OCI-M2 (cell line): Measurements from ENCODE around the gene ST6GALNAC5.

Experiments
- DNase-seq: peaks from one replicate; lab custom pipeline; 2025; ENCODE audit not compliant: unreplicated experiment; lab: John Stamatoyannopoulos, UW

ST6GALNAC5 gene

DNA sequence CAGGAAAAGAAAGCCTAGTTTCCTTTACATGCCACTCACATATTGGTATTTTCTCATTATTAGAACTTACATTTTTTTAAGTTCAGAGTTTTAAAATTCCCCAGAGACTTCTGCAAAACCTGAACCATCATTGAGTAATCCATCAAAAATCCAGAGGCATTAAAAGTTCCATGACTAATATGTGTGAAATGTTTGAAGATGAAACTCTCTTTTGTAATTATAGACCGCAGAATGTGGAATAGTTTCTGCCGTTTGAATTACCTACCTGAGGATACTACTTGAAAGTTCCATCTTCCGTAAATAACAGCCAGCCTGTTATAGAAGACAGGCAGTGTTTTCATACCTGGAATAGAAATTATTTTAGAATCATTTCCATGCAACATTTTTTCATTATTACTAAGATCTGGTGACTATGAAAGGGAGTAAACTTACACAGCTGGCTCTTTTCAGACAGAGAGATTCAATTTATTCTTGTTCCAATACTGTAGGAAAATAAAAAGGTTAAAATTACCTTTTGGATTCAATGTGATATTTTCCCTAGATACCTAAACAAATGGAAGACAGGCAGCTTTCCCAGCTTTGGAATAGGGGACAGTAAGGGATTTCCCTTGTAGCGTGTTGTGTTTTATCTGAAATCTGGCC lies 131.4 kb downstream of the ST6GALNAC5 start:
- no peak for DNase-seq

DNA sequence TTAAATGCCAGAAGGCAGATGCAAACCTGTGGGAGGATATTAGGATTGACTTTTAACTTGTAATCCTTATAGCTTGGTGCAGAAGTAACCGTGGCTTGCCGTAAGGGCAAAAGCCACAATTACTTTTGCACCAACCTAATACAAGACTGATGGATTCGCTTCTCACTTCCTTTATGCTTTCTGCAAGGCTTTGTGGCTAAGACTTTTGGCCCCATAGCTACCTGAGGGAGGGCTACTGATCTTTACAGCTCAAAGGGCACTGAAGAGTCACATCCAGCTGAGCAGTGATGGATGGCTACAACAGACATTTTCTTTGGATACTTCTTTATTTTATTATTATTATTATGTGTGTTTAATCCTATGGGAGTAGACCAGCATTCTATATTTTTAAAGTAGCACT lies 140.4 kb downstream of the ST6GALNAC5 start:
- DNase-seq = no peak

DNA sequence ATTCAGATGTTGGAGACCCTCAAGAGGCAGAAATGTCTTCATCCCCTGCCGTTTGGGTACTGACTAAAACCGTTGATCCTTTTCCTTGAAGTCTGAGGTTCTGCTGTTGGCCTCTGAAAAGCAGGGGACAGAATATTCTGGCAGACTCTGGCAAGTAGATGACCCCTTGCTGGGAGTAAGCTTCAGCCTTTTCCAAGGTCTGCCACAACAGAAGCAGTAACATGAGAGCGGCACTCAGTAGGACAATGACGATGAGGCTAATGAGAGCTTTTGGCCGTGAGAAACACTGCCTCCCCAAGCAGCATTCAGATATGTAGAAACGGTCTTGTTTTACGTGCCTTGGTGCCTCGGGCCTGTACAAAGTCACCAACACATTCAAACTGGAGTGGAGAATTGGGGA lies 143.7 kb downstream of the ST6GALNAC5 start:
- DNase-seq = no peak

DNA sequence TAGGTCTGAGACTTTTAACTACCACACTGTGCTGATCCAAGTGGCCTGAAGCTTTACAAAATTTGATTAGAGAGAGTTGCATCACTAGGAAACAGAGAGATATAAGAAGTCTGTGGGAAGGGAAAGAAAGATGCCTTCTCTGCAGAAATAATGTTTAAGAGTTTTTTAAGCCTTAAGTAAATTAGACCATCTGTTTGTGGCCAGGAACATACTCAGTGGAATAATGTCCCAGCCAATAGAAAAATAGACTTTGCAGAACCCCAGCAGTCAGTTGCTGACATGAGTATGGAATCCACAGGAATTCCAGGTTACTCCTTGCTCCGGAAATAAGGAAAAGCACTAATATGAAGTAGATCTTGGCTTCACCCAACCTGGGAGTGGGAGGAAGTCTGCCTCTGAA lies 144.8 kb downstream of the ST6GALNAC5 start:
- DNase-seq = no peak

DNA sequence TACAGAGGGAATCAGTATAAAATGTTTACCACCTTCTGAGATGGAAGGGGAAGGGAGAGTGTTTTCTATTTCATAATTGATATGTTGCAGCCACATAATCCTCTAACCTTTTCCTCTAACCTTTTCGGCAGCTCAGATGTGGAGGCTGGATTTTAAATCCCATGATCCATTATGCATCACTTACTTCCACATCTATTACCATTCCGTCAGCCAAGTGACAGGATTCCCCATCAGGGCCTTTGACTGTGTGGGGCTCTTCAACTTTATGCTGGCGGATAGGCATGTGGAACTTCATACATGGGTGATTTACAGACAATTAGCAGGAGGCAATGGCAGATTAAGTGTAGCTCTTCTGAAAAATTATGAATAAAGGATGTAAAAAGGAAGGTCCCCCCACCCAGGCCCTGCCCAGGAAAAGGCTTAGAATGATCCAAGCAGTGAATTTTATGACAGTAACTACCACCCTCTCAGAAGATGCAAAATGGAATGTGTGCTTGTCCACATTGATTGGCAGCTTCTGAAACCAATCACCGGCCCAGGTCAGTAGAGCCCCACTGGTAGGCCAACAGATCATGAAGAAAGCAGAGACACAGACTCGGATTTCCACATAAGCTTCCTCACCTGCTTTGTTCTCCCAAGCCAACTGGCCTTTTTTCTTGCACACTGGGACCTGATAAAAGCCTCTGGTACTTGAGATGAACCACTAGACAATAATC lies 147.0 kb downstream of the ST6GALNAC5 start:
- no peak for DNase-seq

DNA sequence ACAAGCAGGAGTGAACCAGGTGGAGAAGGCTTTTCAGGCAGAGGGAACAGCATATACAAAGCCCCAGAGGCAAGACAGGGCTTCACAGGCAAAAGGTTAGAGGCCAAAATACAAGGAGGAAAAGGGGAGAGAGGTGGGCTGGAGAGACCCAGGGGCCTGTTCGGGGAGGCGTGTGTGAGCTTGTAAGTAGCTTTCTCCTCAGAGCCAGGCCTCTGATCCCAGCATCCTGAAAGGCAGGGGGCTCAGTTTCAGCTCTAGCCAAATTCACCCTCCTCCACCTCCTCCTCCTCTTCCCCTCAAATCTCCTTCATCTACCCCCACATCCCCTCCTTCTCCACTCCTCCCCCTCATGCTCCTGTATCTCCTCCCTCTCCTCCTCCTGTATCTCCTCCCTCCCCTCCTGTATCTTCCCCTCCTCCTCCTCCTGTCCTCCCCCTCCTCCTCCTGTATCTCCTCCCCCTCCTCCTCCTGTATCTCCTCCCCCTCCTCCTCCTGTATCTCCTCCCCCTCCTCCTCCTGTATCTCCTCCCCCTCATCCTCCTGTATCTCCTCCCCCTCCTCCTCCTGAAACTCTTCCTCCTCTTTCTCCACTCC lies 148.6 kb downstream of the ST6GALNAC5 start:
- DNase-seq = no peak

DNA sequence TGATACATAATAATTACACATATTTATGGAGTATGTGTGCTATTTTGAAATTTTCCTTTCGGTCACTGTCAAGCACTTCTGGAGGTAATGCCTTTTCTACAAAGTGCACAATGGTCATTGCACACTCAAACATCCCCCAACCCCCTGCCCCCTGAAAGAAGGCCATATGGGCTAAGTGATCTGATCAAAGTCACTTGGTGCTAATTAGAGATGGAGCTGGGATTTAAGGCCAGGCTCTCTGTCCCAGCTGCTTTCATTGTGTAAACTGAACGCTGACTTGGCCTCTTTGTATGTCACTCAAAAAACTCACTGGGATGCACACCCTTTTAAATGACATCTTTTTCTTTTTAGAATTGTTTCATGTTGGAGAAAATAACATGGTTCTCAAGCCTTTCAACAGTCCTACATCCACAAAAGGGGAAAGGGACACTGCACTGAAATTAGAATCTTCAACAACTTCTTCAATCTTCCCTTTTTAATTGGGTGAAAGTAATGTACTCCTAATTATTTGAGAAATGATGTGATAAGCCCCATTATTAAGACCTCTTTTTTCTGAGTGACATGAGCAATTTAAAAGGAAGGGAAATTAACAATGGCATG lies 149.2 kb downstream of the ST6GALNAC5 start:
- no peak for DNase-seq

DNA sequence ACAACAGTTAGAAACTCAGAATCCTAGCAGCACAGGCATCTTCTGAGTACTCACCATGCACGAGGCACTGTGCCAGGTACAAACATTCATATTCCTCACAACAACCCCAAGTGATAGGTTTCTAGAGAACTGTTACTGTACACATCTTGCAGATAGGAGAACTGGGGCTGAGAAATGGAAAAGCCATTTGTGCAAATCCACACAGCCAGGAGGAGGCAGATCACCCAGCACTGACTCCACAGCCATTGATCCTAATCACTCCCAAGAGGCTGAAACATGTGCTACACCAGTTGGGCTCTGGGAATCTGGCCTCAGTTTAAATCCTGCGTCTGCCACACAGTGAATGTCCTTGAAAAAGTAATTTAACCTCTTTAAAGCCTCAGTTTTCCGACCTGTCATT lies 151.0 kb downstream of the ST6GALNAC5 start:
- DNase-seq = no peak

DNA sequence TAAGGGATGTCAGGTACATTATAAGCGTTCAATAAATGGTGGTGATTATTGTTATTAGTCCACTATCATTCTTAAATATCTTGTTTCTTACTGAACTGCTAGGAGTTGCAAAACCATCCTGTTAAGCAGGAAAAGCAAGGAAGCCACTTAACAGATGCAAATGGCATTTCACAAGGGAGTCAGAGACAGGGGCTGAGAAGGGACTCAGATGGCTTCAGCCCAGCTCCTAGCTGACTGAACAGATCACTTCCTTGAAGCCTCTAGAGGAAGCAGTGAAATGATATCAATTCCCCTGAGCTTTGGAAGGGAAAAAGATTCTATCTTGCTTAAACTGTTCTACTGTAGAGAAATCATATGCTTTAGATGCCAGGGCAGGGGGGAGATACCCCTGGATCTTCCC lies 151.5 kb downstream of the ST6GALNAC5 start:
- DNase-seq = no peak

DNA sequence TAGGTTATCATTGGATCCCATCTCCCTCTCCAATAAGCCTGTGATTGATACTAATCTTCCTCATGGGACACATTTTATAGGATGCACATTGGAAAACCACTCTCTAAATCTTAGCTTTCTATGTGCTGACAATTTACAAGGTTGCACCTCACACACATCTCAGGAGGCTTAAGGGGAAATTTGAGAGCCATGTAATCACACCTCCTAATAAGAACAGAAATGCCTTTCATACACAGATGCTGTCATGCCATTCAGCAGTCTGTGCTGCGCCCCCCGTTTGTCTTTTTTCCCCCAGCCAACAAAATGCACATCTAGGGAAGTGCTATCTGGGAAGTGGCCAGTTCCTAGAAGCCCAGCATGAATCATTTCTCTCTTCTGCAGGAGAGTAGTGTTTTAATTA lies 154.5 kb downstream of the ST6GALNAC5 start:
- no peak for DNase-seq

DNA sequence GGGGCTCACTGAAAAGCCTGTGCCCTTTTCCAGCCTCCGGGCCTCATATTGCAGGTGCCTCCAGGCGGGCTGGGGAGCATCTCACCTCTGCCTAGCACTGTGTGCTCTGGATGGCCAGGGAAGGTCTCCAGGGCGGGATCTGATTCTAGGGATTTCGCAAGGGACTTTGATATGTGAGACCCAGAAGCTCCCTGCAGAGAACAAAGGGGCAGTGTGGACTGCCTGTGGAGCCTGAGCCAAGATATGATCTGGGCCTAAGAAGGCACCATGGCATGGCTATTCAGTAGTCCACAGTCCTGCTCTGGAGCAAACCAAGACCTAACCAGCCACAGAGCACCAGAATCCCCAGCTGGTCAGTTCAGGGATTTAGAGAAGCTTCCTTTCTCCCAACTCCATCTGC lies 157.2 kb downstream of the ST6GALNAC5 start:
- no peak for DNase-seq

DNA sequence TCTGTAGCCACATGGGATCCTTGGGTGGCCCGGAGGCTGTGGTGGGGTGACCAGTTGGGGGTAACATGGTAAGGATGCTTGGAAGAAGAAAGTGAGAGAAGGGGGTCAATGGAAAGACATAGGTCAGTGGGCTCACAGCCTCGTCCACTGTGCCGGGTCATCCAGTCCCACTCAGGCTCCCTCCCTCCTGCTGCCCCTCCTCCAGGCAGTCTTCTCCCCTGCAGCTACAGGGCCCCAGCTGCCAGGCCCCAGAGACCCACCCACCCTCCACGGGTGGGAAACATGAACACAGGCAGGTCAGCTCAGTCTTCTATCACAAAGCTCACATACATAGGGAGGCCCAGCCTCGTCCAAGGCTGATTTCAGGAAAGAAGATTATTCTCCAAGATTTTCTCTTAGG lies 158.3 kb downstream of the ST6GALNAC5 start:
- DNase-seq = no peak

DNA sequence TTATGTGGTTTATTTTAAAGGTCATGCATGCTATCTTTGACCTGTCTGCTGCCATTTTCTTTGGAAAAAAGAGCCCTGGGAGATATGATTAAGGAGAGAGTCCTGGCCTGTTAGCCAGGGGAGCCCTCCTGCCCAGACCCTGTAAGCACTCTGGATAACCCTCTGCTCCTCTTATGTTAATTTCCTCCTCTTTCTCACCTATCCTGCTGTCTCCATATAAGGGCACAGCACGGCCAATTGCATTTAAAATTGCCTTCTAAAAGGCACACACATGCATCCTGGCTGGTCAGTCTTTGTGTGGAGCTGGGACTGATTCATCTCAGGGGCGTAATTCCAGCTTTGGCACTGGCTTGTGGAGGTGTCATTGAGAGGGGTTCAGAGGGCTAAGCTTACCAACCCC lies 158.9 kb downstream of the ST6GALNAC5 start:
- DNase-seq = no peak

DNA sequence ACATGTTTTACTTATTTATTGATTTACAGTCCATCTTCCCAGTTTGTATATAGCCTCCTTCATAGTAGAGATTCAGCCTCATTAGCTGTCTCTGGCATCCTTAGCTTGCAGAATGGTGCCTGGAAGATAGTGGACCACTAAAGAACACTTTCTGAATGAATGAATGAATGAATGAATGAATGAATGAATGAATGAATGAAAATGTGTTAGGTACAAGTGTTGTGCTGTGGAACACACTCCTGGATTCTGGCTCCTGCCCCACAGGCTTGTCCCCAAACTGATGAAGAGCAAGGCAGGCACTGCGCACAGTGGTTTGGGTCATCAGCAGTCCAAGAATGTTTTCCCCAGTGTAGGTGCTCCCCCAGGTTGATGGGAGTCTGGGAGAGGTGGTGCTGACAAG lies 159.4 kb downstream of the ST6GALNAC5 start:
- DNase-seq = no peak

DNA sequence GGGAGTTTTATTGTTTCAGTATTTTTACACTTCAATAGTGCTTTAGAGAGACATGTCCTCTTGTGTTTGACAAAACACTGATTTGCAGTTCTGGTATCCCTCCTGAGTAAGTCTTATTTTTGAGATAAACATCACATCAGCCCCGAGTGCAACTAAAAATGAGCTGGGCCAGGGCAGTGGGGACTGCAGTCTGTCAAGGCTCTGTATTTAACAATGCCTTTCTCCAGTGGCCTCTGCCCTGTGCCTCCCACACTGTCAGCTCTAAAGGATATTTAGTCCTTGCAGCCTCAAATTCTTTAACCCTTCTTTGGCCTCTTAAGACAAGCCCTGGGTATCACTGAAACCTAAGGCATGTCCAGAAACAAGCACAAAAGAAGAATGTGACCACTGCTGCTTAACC lies 160.6 kb downstream of the ST6GALNAC5 start:
- no peak for DNase-seq

DNA sequence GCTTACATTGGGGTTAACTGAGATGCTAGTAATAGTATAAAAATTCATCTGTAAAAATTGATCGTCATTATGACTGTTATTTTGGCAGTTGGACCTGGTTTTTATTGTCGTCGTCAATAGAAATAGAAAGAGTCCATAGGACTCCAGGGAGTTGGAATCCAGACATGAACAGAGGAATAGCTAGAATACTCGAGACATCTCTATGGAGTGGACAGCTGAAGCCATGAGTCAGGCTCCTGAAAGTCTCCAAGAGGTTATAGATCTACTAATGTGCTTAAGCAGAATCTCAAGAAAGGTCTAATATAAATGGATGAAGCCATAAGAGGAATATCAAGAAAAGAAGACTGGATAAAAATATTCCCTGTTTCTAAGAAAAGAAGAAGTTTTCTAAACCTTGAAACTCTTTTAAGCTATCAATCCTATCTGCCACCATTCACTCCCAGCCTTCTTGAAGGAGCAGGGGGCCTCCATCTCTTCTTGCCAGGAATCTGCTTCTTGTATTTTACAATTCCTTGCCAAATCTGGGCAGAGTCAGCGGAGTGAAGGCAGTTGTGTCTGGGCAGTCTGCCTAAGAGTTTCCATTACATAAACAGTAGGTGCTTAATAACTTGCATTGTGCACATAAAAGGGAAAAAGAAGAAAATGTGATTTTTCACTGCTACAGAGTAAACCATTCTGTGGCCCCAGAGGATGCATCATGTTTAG lies 163.3 kb downstream of the ST6GALNAC5 start:
- DNase-seq = no peak

DNA sequence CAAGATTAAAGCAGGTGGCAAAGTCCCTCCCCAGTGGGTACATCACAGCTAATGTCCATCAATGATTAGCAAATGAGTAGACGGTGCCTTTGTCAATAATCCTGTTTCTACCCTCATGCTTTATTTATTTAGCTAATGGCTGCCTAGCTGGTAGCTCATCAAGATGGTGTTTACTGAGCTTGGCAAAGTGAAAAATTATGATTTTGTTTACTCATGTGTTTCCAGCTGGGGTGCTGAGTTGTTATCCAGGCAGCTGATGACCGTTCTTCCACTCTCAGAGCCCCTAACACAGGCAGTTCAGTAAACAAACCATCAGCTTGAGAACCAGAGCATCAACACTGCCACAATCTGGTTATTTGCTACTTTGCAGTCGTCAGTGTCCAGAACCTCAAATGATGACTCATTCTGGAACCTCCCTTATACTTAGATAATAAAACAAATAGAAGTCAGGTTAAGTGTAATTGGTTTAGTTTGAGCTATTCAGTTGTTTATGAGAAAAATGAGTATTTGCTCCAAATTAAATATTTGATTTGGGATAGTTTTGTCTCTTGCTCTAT lies 163.9 kb downstream of the ST6GALNAC5 start:
- DNase-seq = no peak

DNA sequence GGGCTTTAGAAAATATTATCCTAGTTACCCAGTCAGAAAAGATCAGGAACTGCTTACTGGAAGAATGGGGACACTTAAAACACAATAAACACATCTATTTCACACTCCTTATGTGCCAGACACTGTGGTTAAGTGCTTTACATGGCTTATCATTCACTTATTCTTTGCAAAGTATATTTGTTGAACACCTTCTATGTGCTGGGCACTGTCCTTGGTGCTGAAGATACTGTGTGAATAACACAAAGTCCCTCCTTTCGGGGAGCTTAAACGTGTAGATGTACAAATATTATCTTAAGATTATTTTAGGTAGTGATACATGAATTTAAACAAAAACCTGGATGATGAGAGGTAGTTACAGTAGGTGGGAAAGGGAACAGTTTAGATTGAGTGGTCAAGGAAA lies 169.3 kb downstream of the ST6GALNAC5 start:
- DNase-seq = no peak

DNA sequence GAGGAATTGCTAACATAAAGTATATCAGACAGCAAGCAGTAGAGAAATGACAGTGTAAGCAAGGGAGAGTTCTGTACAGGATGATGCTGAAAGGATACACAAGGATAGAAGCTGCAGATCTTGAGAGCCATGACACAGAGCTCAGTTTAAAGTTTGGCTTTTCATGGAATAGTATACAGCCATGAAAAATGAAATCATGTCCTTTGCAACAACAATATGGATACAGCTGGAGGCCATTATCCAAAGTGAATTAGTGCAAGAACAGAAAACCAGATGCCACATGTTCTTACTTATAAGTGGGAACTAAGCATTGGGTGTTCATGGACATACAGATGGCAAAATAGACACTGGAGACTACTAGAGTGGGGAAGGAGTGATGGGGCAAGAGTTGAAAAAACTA lies 169.8 kb downstream of the ST6GALNAC5 start:
- no peak for DNase-seq

DNA sequence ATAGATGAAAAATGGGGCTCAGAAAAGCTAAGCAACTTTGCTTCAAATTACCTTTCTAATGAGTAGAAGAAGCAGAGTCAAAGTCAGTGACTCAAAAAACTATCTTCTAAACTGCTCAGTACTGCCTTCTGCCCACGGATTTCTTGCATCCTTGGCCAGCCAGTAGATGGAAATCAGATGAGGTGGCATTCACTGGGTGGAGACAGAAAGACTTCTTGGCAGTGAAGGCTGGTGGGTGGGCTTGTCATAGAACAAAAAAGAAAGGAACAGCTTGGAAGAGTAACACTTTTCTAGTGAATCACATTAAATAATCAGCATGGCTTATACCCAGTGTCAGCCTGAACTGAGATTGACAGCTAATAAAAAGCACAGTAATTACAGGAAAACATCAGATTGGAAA lies 170.7 kb downstream of the ST6GALNAC5 start:
- no peak for DNase-seq

DNA sequence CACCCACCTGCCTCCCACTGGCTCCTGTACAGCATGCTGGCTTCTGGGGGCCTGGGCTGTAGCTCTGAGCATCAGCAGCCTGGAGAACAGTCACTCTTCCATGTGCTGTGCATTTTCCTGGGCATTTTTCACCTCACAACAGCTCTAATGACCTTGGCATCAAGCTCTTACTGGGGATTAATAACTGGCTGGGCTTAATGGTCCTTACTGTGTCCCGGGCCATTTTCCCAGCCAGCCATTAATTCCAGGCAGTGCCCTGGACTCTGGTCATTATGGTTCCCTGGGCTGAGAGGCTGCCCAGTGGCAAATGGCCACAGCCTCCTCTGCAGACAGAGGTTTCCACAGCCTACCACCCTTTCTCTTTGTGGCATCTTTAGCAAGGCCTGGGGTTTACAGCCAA lies 171.8 kb downstream of the ST6GALNAC5 start:
- no peak for DNase-seq
